ENCODE measurements around the gene SCAF1. TPM values are rescaled to one million over a fixed set of nuclear protein-coding genes. Genes with fewer than 3 reads are reported as not detected.

Gene SCAF1
- total and polyA plus RNA-seq, 2 of the 13 experiments (the other 11 are each of a cell fraction or from before 2014, with no cell fraction given), result 3.3 to 6.1 TPM

DNA sequence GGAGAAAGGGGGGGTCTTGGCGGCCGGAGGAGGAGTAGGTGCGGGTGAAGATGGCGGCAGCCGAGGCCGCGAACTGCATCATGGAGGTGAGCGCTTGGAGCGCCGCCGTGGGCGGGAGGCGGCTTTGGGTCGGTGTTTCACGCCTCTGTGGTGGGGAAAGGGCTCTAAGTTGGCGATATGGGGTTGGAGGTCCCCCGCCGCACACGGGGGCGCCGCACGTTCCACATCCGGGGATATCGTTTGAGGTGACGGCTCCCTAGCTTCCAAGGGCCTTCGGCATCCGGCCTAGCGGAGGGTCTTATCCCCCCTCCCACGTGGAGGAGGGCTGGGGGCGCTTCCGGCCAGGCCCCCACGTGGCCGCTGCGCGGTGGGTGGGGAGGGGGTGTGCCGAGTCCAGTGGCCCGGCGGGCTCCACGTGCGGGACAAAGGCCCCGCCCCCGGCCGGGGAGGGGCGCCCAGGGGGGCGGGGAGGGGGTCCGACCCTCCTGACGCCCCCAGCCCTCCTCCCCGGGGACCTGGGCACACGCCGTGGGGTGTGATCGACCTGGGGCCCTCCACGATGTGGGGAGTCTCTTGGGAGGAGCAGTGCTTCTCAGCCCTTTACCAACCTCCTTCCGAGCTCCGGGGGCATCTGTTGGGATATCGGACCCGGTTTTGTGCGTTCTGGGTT is 35.4 kb downstream of the SCAF1 start, which contains the start of gene PRMT1 (continued):
- TF ChIP-seq, protein P1, sequence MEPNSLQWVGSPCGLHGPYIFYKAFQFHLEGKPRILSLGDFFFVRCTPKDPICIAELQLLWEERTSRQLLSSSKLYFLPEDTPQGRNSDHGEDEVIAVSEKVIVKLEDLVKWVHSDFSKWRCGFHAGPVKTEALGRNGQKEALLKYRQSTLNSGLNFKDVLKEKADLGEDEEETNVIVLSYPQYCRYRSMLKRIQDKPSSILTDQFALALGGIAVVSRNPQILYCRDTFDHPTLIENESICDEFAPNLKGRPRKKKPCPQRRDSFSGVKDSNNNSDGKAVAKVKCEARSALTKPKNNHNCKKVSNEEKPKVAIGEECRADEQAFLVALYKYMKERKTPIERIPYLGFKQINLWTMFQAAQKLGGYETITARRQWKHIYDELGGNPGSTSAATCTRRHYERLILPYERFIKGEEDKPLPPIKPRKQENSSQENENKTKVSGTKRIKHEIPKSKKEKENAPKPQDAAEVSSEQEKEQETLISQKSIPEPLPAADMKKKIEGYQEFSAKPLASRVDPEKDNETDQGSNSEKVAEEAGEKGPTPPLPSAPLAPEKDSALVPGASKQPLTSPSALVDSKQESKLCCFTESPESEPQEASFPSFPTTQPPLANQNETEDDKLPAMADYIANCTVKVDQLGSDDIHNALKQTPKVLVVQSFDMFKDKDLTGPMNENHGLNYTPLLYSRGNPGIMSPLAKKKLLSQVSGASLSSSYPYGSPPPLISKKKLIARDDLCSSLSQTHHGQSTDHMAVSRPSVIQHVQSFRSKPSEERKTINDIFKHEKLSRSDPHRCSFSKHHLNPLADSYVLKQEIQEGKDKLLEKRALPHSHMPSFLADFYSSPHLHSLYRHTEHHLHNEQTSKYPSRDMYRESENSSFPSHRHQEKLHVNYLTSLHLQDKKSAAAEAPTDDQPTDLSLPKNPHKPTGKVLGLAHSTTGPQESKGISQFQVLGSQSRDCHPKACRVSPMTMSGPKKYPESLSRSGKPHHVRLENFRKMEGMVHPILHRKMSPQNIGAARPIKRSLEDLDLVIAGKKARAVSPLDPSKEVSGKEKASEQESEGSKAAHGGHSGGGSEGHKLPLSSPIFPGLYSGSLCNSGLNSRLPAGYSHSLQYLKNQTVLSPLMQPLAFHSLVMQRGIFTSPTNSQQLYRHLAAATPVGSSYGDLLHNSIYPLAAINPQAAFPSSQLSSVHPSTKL (CRISPR knock-in tag; IDR thresholded peaks at IDR 0.05), result peak; percentile 50; the same call in 1 of the 2 replicates
- TF ChIP-seq, protein P2, sequence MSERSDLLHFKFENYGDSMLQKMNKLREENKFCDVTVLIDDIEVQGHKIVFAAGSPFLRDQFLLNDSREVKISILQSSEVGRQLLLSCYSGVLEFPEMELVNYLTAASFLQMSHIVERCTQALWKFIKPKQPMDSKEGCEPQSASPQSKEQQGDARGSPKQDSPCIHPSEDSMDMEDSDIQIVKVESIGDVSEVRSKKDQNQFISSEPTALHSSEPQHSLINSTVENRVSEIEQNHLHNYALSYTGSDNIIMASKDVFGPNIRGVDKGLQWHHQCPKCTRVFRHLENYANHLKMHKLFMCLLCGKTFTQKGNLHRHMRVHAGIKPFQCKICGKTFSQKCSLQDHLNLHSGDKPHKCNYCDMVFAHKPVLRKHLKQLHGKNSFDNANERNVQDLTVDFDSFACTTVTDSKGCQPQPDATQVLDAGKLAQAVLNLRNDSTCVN (CRISPR knock-in tag; IDR thresholded peaks at IDR 0.05; ENCODE audit: borderline replicate concordance), result peak; percentile 85; the same call in 1 of the 2 replicates
- TF ChIP-seq, protein P3, sequence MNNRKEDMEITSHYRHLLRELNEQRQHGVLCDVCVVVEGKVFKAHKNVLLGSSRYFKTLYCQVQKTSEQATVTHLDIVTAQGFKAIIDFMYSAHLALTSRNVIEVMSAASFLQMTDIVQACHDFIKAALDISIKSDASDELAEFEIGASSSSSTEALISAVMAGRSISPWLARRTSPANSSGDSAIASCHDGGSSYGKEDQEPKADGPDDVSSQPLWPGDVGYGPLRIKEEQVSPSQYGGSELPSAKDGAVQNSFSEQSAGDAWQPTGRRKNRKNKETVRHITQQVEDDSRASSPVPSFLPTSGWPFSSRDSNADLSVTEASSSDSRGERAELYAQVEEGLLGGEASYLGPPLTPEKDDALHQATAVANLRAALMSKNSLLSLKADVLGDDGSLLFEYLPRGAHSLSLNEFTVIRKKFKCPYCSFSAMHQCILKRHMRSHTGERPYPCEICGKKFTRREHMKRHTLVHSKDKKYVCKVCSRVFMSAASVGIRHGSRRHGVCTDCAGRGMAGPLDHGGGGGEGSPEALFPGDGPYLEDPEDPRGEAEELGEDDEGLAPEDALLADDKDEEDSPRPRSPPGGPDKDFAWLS (CRISPR knock-in tag; IDR thresholded peaks at IDR 0.05; ENCODE audit: borderline replicate concordance), result 0 out of 2 replicates have a peak, but pooled peaks have one; percentile 41
- no peak for TF ChIP-seq MZF1 (CRISPR knock-in tag; IDR thresholded peaks at IDR 0.05; ENCODE audit: borderline replicate concordance)
- peak; percentile 83; the same call in 1 of the 2 replicates for TF ChIP-seq ZNF766 (CRISPR knock-in tag; IDR thresholded peaks at IDR 0.05; ENCODE audit: borderline replicate concordance)
- TF ChIP-seq KAT2B (IDR thresholded peaks at IDR 0.05; ENCODE audit: borderline replicate concordance, low read depth, low read length), result no peak
- TF ChIP-seq HNRNPL (IDR thresholded peaks at IDR 0.05; ENCODE audit: low read depth, low read length), result peak; percentile 74; the same call in 1 of the 2 replicates
- no peak for TF ChIP-seq ZNF30 (CRISPR knock-in tag; IDR thresholded peaks at IDR 0.05)
- TF ChIP-seq, protein P4, sequence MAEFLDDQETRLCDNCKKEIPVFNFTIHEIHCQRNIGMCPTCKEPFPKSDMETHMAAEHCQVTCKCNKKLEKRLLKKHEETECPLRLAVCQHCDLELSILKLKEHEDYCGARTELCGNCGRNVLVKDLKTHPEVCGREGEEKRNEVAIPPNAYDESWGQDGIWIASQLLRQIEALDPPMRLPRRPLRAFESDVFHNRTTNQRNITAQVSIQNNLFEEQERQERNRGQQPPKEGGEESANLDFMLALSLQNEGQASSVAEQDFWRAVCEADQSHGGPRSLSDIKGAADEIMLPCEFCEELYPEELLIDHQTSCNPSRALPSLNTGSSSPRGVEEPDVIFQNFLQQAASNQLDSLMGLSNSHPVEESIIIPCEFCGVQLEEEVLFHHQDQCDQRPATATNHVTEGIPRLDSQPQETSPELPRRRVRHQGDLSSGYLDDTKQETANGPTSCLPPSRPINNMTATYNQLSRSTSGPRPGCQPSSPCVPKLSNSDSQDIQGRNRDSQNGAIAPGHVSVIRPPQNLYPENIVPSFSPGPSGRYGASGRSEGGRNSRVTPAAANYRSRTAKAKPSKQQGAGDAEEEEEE (CRISPR knock-in tag; IDR thresholded peaks at IDR 0.05; ENCODE audit: borderline replicate concordance), result no peak
- peak; percentile 51; the same call in 1 of the 2 replicates for TF ChIP-seq ELF3 (CRISPR knock-in tag; IDR thresholded peaks at IDR 0.05)
- no peak for TF ChIP-seq HNF4G (IDR thresholded peaks at IDR 0.05; ENCODE audit: borderline replicate concordance, low read depth, low read length)
- TF ChIP-seq HNF4G (CRISPR knock-in tag; IDR thresholded peaks at IDR 0.05; ENCODE audit: borderline replicate concordance, low read depth), result no peak
- TF ChIP-seq ZNF350 (CRISPR knock-in tag; IDR thresholded peaks at IDR 0.05; ENCODE audit: borderline replicate concordance, low read depth), result no peak
- TF ChIP-seq, protein P5, sequence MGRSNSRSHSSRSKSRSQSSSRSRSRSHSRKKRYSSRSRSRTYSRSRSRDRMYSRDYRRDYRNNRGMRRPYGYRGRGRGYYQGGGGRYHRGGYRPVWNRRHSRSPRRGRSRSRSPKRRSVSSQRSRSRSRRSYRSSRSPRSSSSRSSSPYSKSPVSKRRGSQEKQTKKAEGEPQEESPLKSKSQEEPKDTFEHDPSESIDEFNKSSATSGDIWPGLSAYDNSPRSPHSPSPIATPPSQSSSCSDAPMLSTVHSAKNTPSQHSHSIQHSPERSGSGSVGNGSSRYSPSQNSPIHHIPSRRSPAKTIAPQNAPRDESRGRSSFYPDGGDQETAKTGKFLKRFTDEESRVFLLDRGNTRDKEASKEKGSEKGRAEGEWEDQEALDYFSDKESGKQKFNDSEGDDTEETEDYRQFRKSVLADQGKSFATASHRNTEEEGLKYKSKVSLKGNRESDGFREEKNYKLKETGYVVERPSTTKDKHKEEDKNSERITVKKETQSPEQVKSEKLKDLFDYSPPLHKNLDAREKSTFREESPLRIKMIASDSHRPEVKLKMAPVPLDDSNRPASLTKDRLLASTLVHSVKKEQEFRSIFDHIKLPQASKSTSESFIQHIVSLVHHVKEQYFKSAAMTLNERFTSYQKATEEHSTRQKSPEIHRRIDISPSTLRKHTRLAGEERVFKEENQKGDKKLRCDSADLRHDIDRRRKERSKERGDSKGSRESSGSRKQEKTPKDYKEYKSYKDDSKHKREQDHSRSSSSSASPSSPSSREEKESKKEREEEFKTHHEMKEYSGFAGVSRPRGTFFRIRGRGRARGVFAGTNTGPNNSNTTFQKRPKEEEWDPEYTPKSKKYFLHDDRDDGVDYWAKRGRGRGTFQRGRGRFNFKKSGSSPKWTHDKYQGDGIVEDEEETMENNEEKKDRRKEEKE (IDR thresholded peaks at IDR 0.05), result no peak
- no peak for TF ChIP-seq ZNF337 (CRISPR knock-in tag; IDR thresholded peaks at IDR 0.05; ENCODE audit: borderline replicate concordance, low read depth)

Data from HepG2 (cell line).